Mesenchymal stem cell (in vitro differentiated cells and primary cell): ENCODE measurements around the gene ARPP21.
A peak's percentile ranks its signal among the peaks of the same experiment; 100 is the strongest.

Experiments used
- DNase-seq: peaks from one replicate; pipeline ENCODE4 v3.0.0-alpha.2; 2013
- H2AFZ ChIP-seq: one replicate; pipeline ENCODE4 v1.6.1; 2013; ENCODE audit warnings: low read depth, mild to moderate bottlenecking, control low read depth, inconsistent platforms, low read length, moderate library complexity
- H2AK5ac ChIP-seq: 2 replicates; pipeline ENCODE4 v1.6.1; 2013; ENCODE audit warnings: low read length, moderate library complexity, mild to moderate bottlenecking, inconsistent platforms; ENCODE audit not compliant: severe bottlenecking
- H2BK120ac ChIP-seq: one replicate; pipeline ENCODE4 v1.6.1; 2013; ENCODE audit warnings: low read depth, mild to moderate bottlenecking, inconsistent platforms, low read length, moderate library complexity
- H2BK12ac ChIP-seq, 2 experiments: one replicate each; pipeline ENCODE4 v1.6.1; 2013; ENCODE audit warnings: inconsistent platforms in 2 of 2, low read length in 2 of 2, mild to moderate bottlenecking in 2 of 2, moderate library complexity in 2 of 2, control low read depth in 1 of 2
- H2BK15ac ChIP-seq: one replicate; pipeline ENCODE4 v1.6.1; 2013; ENCODE audit warnings: mild to moderate bottlenecking, low read depth, inconsistent platforms; ENCODE audit not compliant: poor library complexity, severe bottlenecking
- H2BK5ac ChIP-seq: 2 replicates; pipeline ENCODE4 v1.6.1; 2013; ENCODE audit warnings: low read depth, mild to moderate bottlenecking, low read length, control low read depth, inconsistent platforms; ENCODE audit not compliant: poor library complexity, severe bottlenecking
- H3K14ac ChIP-seq, 2 experiments: one replicate each; pipeline ENCODE4 v1.6.1; 2013; ENCODE audit warnings: inconsistent platforms in 2 of 2, low read length in 2 of 2, control low read depth in 1 of 2, mild to moderate bottlenecking in 1 of 2, moderate library complexity in 1 of 2
- H3K18ac ChIP-seq, 2 experiments: one replicate each; pipeline ENCODE4 v1.6.1; 2013; ENCODE audit warnings: inconsistent platforms in 2 of 2, low read length in 2 of 2, control low read depth in 1 of 2, low read depth in 1 of 2, mild to moderate bottlenecking in 1 of 2
- H3K23ac ChIP-seq, 2 experiments: one replicate each; pipeline ENCODE4 v1.6.1; 2013; ENCODE audit warnings: inconsistent platforms in 2 of 2, low read length in 2 of 2, mild to moderate bottlenecking in 2 of 2, moderate library complexity in 2 of 2, control low read depth in 1 of 2
- H3K27ac ChIP-seq: 2 replicates; pipeline ENCODE4 v1.5.1; 2013; ENCODE audit warnings: mild to moderate bottlenecking, moderate library complexity, low read length, control low read depth, inconsistent platforms; ENCODE audit not compliant: poor library complexity, severe bottlenecking
- H3K27me3 ChIP-seq, 2 experiments: 2 replicates each; pipeline versions ENCODE4 v1.6.1 to v1.7.0; 2013; ENCODE audit warnings: low read length in 2 of 2, mild to moderate bottlenecking in 2 of 2, moderate library complexity in 2 of 2, control low read depth in 1 of 2, inconsistent platforms in 1 of 2; ENCODE audit not compliant: control insufficient read depth in 1 of 2, insufficient read depth in 1 of 2
- H3K36me3 ChIP-seq, 2 experiments: 2 replicates each; pipeline versions ENCODE4 v1.6.1 to v1.7.0; 2013; ENCODE audit warnings: low read length in 2 of 2, control low read depth in 1 of 2, inconsistent platforms in 1 of 2, low read depth in 1 of 2, mild to moderate bottlenecking in 1 of 2; ENCODE audit not compliant: insufficient read depth in 2 of 2, control insufficient read depth in 1 of 2
- H3K4ac ChIP-seq, 2 experiments: one replicate each; pipeline ENCODE4 v1.6.1; 2013; ENCODE audit warnings: inconsistent platforms in 2 of 2, low read length in 2 of 2, mild to moderate bottlenecking in 2 of 2, moderate library complexity in 2 of 2, control low read depth in 1 of 2, low read depth in 1 of 2
- H3K4me1 ChIP-seq: 2 replicates; pipeline ENCODE4 v1.6.1; 2013; ENCODE audit warnings: low read depth, low read length, control low read depth; ENCODE audit not compliant: control insufficient read depth, insufficient read depth
- H3K4me2 ChIP-seq: 2 replicates; pipeline ENCODE4 v1.6.1; 2013; ENCODE audit warnings: low read length, mild to moderate bottlenecking, inconsistent platforms; ENCODE audit not compliant: poor library complexity, severe bottlenecking
- H3K4me3 ChIP-seq, 2 experiments: 2 replicates each; pipeline versions ENCODE4 v1.5.1 to v1.7.0; 2013; ENCODE audit warnings: low read length in 2 of 2, mild to moderate bottlenecking in 2 of 2, control low read depth in 1 of 2, low read depth in 1 of 2; ENCODE audit not compliant: insufficient read depth in 1 of 2
- H3K79me1 ChIP-seq: replicated peaks from 2 replicates; pipeline ENCODE4 v1.6.1; 2013; ENCODE audit warnings: mild to moderate bottlenecking, control low read depth, low read length, inconsistent platforms; ENCODE audit not compliant: poor library complexity, severe bottlenecking
- H3K9ac ChIP-seq: 2 replicates; pipeline ENCODE4 v1.7.0; 2013; ENCODE audit warnings: mild to moderate bottlenecking, low read length, moderate library complexity
- H3K9me3 ChIP-seq: 2 replicates; pipeline ENCODE4 v1.7.0; 2013; ENCODE audit warnings: mild to moderate bottlenecking, low read length; ENCODE audit not compliant: control insufficient read depth
- H4K8ac ChIP-seq: one replicate; pipeline ENCODE4 v1.6.1; 2013; ENCODE audit warnings: inconsistent platforms, mild to moderate bottlenecking, low read length, moderate library complexity
- H4K91ac ChIP-seq: one replicate; pipeline ENCODE4 v1.6.1; 2013; ENCODE audit warnings: mild to moderate bottlenecking, low read length, inconsistent platforms
- WGBS: methylation state at CpG from one replicate; pipeline ENCODE4 v1.1.7; 2013; ENCODE audit warnings: mixed read lengths; 5-methylcytosine and 5-hydroxymethylcytosine counted together

The ARPP21 gene

DNA sequence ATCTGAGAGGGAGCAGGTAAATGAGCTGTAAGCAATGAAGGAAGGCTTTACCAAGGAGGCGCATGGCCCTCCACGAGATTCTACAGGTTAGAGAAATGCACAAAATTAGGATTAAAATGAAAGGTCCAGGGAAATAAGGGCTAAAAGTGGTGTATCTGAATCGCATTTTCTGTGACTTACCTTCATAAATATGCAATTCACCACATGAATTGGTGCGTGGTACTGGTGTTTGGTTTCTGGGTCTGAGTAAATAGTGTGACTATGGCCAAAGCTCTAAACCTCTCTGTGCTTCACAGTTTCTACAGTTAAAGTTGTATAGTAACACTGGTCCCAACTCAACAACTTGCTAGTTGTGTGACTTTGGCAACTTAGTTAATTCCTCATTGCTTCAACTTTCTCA lies 8.1 kb downstream of the ARPP21 start:
- H2AFZ ChIP-seq, result no peak overlapping the region
- H3K27ac ChIP-seq, result no peak overlapping the region
- peaks cover 1% of the 10 kb centered on the region for H3K4me1 ChIP-seq
- H3K9me3 ChIP-seq, result no peaks in the 10 kb centered on the region
- H2AK5ac ChIP-seq, result peak overlapping the region; percentile 13
- H3K79me1 ChIP-seq, result no peaks in the 10 kb centered on the region
- H2BK120ac ChIP-seq, result no peak overlapping the region
- DNase-seq, result no peak
- no peak overlapping the region for H3K23ac ChIP-seq
- no peak overlapping the region for H3K4me2 ChIP-seq
- H3K4ac ChIP-seq, result no peak overlapping the region
- no peaks in the 10 kb centered on the region for H3K27me3 ChIP-seq
- no peak overlapping the region for H2BK12ac ChIP-seq
- no peak overlapping the region for H3K14ac ChIP-seq
- H3K18ac ChIP-seq, result no peak overlapping the region
- no peak overlapping the region for H2BK15ac ChIP-seq
- H3K4me3 ChIP-seq, result no peak overlapping the region
- H4K91ac ChIP-seq, result no peak overlapping the region
- 87% methylated on average over 4 of the region's 4 CpGs for WGBS
- H2BK5ac ChIP-seq, result no peak overlapping the region
- H3K9ac ChIP-seq, result no peak overlapping the region
- no peaks in the 10 kb centered on the region for H3K36me3 ChIP-seq
- H4K8ac ChIP-seq, result no peak overlapping the region

DNA sequence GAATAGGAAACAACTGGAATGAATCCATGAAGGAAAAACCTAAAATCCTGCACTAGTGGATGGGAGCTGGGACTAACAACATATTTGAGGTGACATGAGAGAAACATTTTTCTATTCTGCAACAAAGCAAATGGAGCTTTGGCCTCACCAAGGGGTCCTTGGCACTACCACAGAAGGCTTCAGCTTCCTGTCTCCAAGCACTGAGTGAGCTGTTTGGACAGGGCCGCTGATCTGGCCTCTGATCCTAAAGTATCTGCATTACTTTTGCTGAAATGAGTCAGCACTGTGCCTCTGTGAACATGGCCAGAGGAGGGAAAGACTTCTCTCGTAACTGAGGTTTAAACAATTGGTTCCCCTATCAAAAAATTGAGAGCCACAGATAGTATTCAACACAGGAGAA lies 9.0 kb downstream of the ARPP21 start:
- H2BK5ac ChIP-seq, result no peak overlapping the region
- H3K14ac ChIP-seq, result no peak overlapping the region
- WGBS, result 24% methylated on average over 1 of the region's 2 CpGs
- H3K9ac ChIP-seq, result no peak overlapping the region
- H2AK5ac ChIP-seq, result no peak overlapping the region
- no peaks in the 10 kb centered on the region for H3K79me1 ChIP-seq
- H4K8ac ChIP-seq, result no peak overlapping the region
- H2AFZ ChIP-seq, result no peak overlapping the region
- no peak overlapping the region for H2BK12ac ChIP-seq
- H3K4me3 ChIP-seq, result no peak overlapping the region
- H3K18ac ChIP-seq, result no peak overlapping the region
- no peak overlapping the region for H2BK15ac ChIP-seq
- H2BK120ac ChIP-seq, result no peak overlapping the region
- H3K36me3 ChIP-seq, result no peaks in the 10 kb centered on the region
- H3K9me3 ChIP-seq, result no peaks in the 10 kb centered on the region
- peaks cover 1% of the 10 kb centered on the region for H3K4me1 ChIP-seq
- H4K91ac ChIP-seq, result no peak overlapping the region
- peak overlapping the region; percentile 44 for H3K27ac ChIP-seq
- peak; percentile 1 for DNase-seq
- H3K23ac ChIP-seq, result no peak overlapping the region
- H3K4me2 ChIP-seq, result no peak overlapping the region
- no peak overlapping the region for H3K4ac ChIP-seq
- H3K27me3 ChIP-seq, result no peaks in the 10 kb centered on the region

- H3K4ac ChIP-seq, result no peak overlapping the region
- H2AFZ ChIP-seq, result no peak overlapping the region
- no peaks in the 10 kb centered on the region for H3K36me3 ChIP-seq
- H2BK5ac ChIP-seq, result no peak overlapping the region
- no peak overlapping the region for H4K91ac ChIP-seq
- no peak overlapping the region for H3K14ac ChIP-seq
- no peaks in the 10 kb centered on the region for H3K9me3 ChIP-seq
- H3K79me1 ChIP-seq, result peaks cover under 1% of the 10 kb centered on the region
- H2BK120ac ChIP-seq, result no peak overlapping the region
- H3K9ac ChIP-seq, result no peak overlapping the region
- 100% methylated on average over 1 of the region's 2 CpGs for WGBS
- H3K4me2 ChIP-seq, result no peak overlapping the region
- H2AK5ac ChIP-seq, result peak overlapping the region; percentile 57
- H3K23ac ChIP-seq, result no peak overlapping the region
- no peak overlapping the region for H3K18ac ChIP-seq
- H3K4me1 ChIP-seq, result peaks cover 1% of the 10 kb centered on the region
- H3K27me3 ChIP-seq, result no peaks in the 10 kb centered on the region
- H3K4me3 ChIP-seq, result no peak overlapping the region
- H2BK12ac ChIP-seq, result no peak overlapping the region
- H4K8ac ChIP-seq, result no peak overlapping the region
- no peak overlapping the region for H2BK15ac ChIP-seq
- no peak overlapping the region for H3K27ac ChIP-seq
- DNase-seq, result no peak
Observed at GRCh38 chr3:35649405-35649804, 10.1 kb downstream of the ARPP21 start.

- Histone ChIP-seq H3K27me3 (no peaks in the 10 kb centered on the region), H4K91ac (no peak overlapping the region), H3K4me3 (no peak overlapping the region), H2BK5ac (no peak overlapping the region), H3K18ac (no peak overlapping the region), H3K9me3 (no peaks in the 10 kb centered on the region), H2BK120ac (no peak overlapping the region), H3K23ac (no peak overlapping the region), H3K4me1 (peaks cover 1% of the 10 kb centered on the region), H3K9ac (no peak overlapping the region), H3K4me2 (no peak overlapping the region), H3K27ac (no peak overlapping the region), H3K4ac (no peak overlapping the region), H2AK5ac (no peak overlapping the region), H3K36me3 (no peaks in the 10 kb centered on the region), H2BK12ac (no peak overlapping the region), H3K79me1 (peaks cover 1% of the 10 kb centered on the region), H2BK15ac (no peak overlapping the region), H3K14ac (no peak overlapping the region), H2AFZ (no peak overlapping the region), H4K8ac (no peak overlapping the region)
- DNase-seq, result no peak
- WGBS, result 100% methylated on average over 1 of the region's 1 CpG
Observed at GRCh38 chr3:35651426-35651825, 12.1 kb downstream of the ARPP21 start.
